WTC11 (cell line): ENCODE data around the gene MED27. TPM values are rescaled to one million over a fixed set of nuclear protein-coding genes. Genes with fewer than 3 reads are reported as not detected.
A peak's percentile ranks its signal among the peaks of the same experiment; 100 is the strongest.

ENCODE experiments used
- ATAC-seq: fragments of 200-7000 bp; cut with Tn5 transposase; 2 replicates; pipeline ENCODE4 v1.10.0; 2021; ENCODE audit warnings: mild to moderate bottlenecking, moderate library complexity
- CTCF ChIA-PET: fragments of 300-600 bp; sonication (Branson Sonifier 250); formaldehyde crosslinking; loops from one replicate; lab custom pipeline; 2021; ENCODE audit warnings: antibody characterized with exemption; lab: Charles Lee
- POLR2A ChIA-PET: fragments of 350-600 bp; sonication (Branson Sonifier 250); formaldehyde crosslinking; loops from one replicate; lab custom pipeline; 2021; ENCODE audit warnings: antibody characterized with exemption; lab: Charles Lee
- DNase-seq: peaks from one replicate; pipeline ENCODE4 v3.0.0; 2021; ENCODE audit warnings: low spot score
- H3K27ac Mint-ChIP-seq: 2 replicates; pipeline ENCODE4 v1.8.0; 2021; ENCODE audit warnings: mixed read lengths
- H3K27me3 Mint-ChIP-seq: 2 replicates; pipeline ENCODE4 v1.8.0; 2021; ENCODE audit warnings: low read depth, mild to moderate bottlenecking, moderate library complexity, mixed read lengths
- H3K36me3 Mint-ChIP-seq: 2 replicates; pipeline ENCODE4 v1.8.0; 2021; ENCODE audit warnings: mixed read lengths
- H3K4me1 Mint-ChIP-seq: 2 replicates; pipeline ENCODE4 v1.8.0; 2022; ENCODE audit warnings: mixed read lengths
- H3K4me3 Mint-ChIP-seq: 2 replicates; pipeline ENCODE4 v1.8.0; 2021; ENCODE audit warnings: mild to moderate bottlenecking, moderate library complexity, mixed read lengths
- H3K9me3 Mint-ChIP-seq: 2 replicates; pipeline ENCODE4 v1.8.0; 2021; ENCODE audit warnings: mixed read lengths
- AFF4 ChIP-seq: sonication (generic); formaldehyde crosslinking; IDR thresholded peaks from 2 replicates; pipeline ENCODE4 v1.8.1; 2023; ENCODE audit warnings: mild to moderate bottlenecking, missing genetic modification reagents, borderline replicate concordance
- CTCF ChIP-seq: fragments of 200-600 bp; IDR thresholded peaks from 2 replicates; pipeline ENCODE4 v1.8.0; 2022; ENCODE audit warnings: antibody characterized with exemption
- EMX1 ChIP-seq: fragments of 250-450 bp; sonication (Bioruptor Pico); IDR thresholded peaks from 2 replicates; pipeline ENCODE4 v1.8.0; 2021; ENCODE audit warnings: mild to moderate bottlenecking
- ESRRA ChIP-seq: sonication (generic); formaldehyde crosslinking; IDR thresholded peaks from 2 replicates; pipeline ENCODE4 v1.8.1; 2022; ENCODE audit warnings: mild to moderate bottlenecking, missing genetic modification reagents, borderline replicate concordance
- GRHL2 ChIP-seq: fragments of 250-450 bp; sonication (Bioruptor Pico); IDR thresholded peaks from 2 replicates; pipeline ENCODE4 v1.8.0; 2022; ENCODE audit warnings: mild to moderate bottlenecking, moderate library complexity; ENCODE audit not compliant: insufficient replicate concordance, severe bottlenecking
- HMGA2 ChIP-seq: fragments of 250-450 bp; sonication (Bioruptor Pico); IDR thresholded peaks from 2 replicates; pipeline ENCODE4 v1.4.0; 2021; ENCODE audit warnings: mild to moderate bottlenecking, moderate library complexity
- MXD4 ChIP-seq: fragments of 250-450 bp; sonication (Bioruptor Pico); IDR thresholded peaks from 2 replicates; pipeline ENCODE4 v1.8.0; 2021; ENCODE audit warnings: mild to moderate bottlenecking, moderate library complexity, borderline replicate concordance
- MYBL2 ChIP-seq: sonication (generic); formaldehyde crosslinking; IDR thresholded peaks from 2 replicates; pipeline ENCODE4 v1.8.1; 2023; ENCODE audit warnings: mild to moderate bottlenecking, moderate library complexity, missing genetic modification reagents
- ZNF671 ChIP-seq: fragments of 250-450 bp; sonication (Bioruptor Pico); IDR thresholded peaks from 2 replicates; pipeline ENCODE4 v1.8.0; 2021; ENCODE audit warnings: mild to moderate bottlenecking
- total RNA-seq: library from RNA; stranded (reverse); gene quantifications from 3 replicates; pipeline ENCODE4 v1.2.3, GENCODE V29; 2021
- TF ChIP-seq, protein P1 (sequence below): sonication (generic); formaldehyde crosslinking; conservative IDR thresholded peaks from 2 replicates; pipeline ENCODE4 v1.8.1; 2023; ENCODE audit warnings: mild to moderate bottlenecking, low read depth, missing genetic modification reagents, moderate library complexity
- TF ChIP-seq, protein P2 (sequence below): sonication (generic); formaldehyde crosslinking; IDR thresholded peaks from 2 replicates; pipeline ENCODE4 v1.8.1; 2022; ENCODE audit warnings: mild to moderate bottlenecking, moderate library complexity, missing genetic modification reagents
- TF ChIP-seq, protein P3 (sequence below): sonication (generic); formaldehyde crosslinking; IDR thresholded peaks from 2 replicates; pipeline ENCODE4 v1.8.1; 2022; ENCODE audit warnings: mild to moderate bottlenecking, missing genetic modification reagents, moderate library complexity, borderline replicate concordance
- TF ChIP-seq, protein P4 (sequence below): sonication (generic); formaldehyde crosslinking; IDR thresholded peaks from 2 replicates; pipeline ENCODE4 v1.8.1; 2023; ENCODE audit warnings: mild to moderate bottlenecking, missing genetic modification reagents, moderate library complexity

The MED27 gene
- total RNA-seq, 1 experiment from 2014 or later, result 27.9 TPM

GRCh38 chr9:131872006-131872405 lies 207.7 kb downstream of the MED27 start:
- H3K36me3 Mint-ChIP-seq, result no peaks in the 10 kb centered on the region
- ChIA-PET CTCF (interaction anchor here (0.6 to 4.5 kb wide), 21 partner anchors 9 to 615 kb away, joined by 3 to 21 read pairs (median 4); no protein-coding TSS in a partner anchor), POLR2A (interaction anchor here (0.7 kb wide), 1 partner anchor 110 kb away, joined by 3 read pairs; no protein-coding TSS in a partner anchor)
- H3K4me3 Mint-ChIP-seq, result no peak overlapping the region
- DNase-seq (peak; percentile 62), ATAC-seq (peak; percentile 59)
- H3K27ac Mint-ChIP-seq, result no peak overlapping the region
- H3K9me3 Mint-ChIP-seq, result no peaks in the 10 kb centered on the region
- TF ChIP-seq EMX1 (CRISPR knock-in tag) (no peak), HMGA2 (CRISPR knock-in tag) (no peak), CTCF (peak; percentile 48), AFF4 (CRISPR knock-in tag) (no peak)
- TF ChIP-seq, protein P1, sequence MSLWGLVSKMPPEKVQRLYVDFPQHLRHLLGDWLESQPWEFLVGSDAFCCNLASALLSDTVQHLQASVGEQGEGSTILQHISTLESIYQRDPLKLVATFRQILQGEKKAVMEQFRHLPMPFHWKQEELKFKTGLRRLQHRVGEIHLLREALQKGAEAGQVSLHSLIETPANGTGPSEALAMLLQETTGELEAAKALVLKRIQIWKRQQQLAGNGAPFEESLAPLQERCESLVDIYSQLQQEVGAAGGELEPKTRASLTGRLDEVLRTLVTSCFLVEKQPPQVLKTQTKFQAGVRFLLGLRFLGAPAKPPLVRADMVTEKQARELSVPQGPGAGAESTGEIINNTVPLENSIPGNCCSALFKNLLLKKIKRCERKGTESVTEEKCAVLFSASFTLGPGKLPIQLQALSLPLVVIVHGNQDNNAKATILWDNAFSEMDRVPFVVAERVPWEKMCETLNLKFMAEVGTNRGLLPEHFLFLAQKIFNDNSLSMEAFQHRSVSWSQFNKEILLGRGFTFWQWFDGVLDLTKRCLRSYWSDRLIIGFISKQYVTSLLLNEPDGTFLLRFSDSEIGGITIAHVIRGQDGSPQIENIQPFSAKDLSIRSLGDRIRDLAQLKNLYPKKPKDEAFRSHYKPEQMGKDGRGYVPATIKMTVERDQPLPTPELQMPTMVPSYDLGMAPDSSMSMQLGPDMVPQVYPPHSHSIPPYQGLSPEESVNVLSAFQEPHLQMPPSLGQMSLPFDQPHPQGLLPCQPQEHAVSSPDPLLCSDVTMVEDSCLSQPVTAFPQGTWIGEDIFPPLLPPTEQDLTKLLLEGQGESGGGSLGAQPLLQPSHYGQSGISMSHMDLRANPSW (CRISPR knock-in tag), result no peak
- TF ChIP-seq, protein P2, sequence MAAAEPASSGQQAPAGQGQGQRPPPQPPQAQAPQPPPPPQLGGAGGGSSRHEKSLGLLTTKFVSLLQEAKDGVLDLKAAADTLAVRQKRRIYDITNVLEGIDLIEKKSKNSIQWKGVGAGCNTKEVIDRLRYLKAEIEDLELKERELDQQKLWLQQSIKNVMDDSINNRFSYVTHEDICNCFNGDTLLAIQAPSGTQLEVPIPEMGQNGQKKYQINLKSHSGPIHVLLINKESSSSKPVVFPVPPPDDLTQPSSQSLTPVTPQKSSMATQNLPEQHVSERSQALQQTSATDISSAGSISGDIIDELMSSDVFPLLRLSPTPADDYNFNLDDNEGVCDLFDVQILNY, result no peak
- TF ChIP-seq, protein P3, sequence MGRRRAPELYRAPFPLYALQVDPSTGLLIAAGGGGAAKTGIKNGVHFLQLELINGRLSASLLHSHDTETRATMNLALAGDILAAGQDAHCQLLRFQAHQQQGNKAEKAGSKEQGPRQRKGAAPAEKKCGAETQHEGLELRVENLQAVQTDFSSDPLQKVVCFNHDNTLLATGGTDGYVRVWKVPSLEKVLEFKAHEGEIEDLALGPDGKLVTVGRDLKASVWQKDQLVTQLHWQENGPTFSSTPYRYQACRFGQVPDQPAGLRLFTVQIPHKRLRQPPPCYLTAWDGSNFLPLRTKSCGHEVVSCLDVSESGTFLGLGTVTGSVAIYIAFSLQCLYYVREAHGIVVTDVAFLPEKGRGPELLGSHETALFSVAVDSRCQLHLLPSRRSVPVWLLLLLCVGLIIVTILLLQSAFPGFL (CRISPR knock-in tag), result no peak
- peaks cover 27% of the 10 kb centered on the region for H3K4me1 Mint-ChIP-seq
- no peaks in the 10 kb centered on the region for H3K27me3 Mint-ChIP-seq

GRCh38 chr9:131870156-131870555 lies 209.5 kb downstream of the MED27 start:
- POLR2A ChIA-PET, result no interaction called here
- CTCF ChIA-PET, result interaction anchor here (1.0 to 2.2 kb wide), 4 partner anchors 14 to 313 kb away, joined by 4 to 12 read pairs (median 5); no protein-coding TSS in a partner anchor
- no peak for DNase-seq
- ATAC-seq, result no peak
- Mint-ChIP-seq H3K36me3 (no peaks in the 10 kb centered on the region), H3K9me3 (no peaks in the 10 kb centered on the region), H3K4me1 (peaks cover 19% of the 10 kb centered on the region), H3K27ac (no peak overlapping the region), H3K4me3 (no peak overlapping the region), H3K27me3 (no peaks in the 10 kb centered on the region)
- TF ChIP-seq, protein P2, result no peak
- TF ChIP-seq ESRRA (CRISPR knock-in tag) (no peak), MXD4 (CRISPR knock-in tag) (no peak), GRHL2 (CRISPR knock-in tag) (no peak), ZNF671 (CRISPR knock-in tag) (no peak), MYBL2 (CRISPR knock-in tag) (no peak), AFF4 (CRISPR knock-in tag) (no peak)
- TF ChIP-seq, protein P4, sequence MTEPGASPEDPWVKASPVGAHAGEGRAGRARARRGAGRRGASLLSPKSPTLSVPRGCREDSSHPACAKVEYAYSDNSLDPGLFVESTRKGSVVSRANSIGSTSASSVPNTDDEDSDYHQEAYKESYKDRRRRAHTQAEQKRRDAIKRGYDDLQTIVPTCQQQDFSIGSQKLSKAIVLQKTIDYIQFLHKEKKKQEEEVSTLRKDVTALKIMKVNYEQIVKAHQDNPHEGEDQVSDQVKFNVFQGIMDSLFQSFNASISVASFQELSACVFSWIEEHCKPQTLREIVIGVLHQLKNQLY, result no peak
